IPS DF 6.9 (cell line): ENCODE results near the gene SCN4B.
"Not testable (repeated sequence)": the region's sequence is repeated elsewhere in the genome, so short reads cannot be mapped to it uniquely, and the experiment has no call there.

Experiments used
- DNase-seq: peaks from one replicate; pipeline ENCODE4 v3.0.0-alpha.2; 2013; ENCODE audit warnings: low read depth, low spot score
- H3K27ac ChIP-seq: one replicate; pipeline ENCODE4 v1.5.1; 2013; ENCODE audit warnings: low read length, control low read depth
- H3K27me3 ChIP-seq: 2 replicates; pipeline ENCODE4 v1.6.1; 2013; ENCODE audit warnings: mild to moderate bottlenecking, low read length; ENCODE audit not compliant: control insufficient read depth, insufficient read depth
- H3K36me3 ChIP-seq: 2 replicates; pipeline ENCODE4 v1.6.1; 2013; ENCODE audit warnings: low read length; ENCODE audit not compliant: control insufficient read depth, insufficient read depth
- H3K4me1 ChIP-seq: 2 replicates; pipeline ENCODE4 v1.6.1; 2013; ENCODE audit warnings: low read length; ENCODE audit not compliant: control insufficient read depth, insufficient read depth
- H3K4me3 ChIP-seq: 2 replicates; pipeline ENCODE4 v1.5.1; 2013; ENCODE audit warnings: mild to moderate bottlenecking, low read length
- H3K9me3 ChIP-seq: 2 replicates; pipeline ENCODE4 v1.6.1; 2013; ENCODE audit warnings: low read length, inconsistent platforms; ENCODE audit not compliant: control insufficient read depth, insufficient read depth
- WGBS: extraction: QIAGEN DNeasy Blood & Tissue Kit; methylation state at CpG from one replicate; pipeline ENCODE4 v1.1.7; 2013; ENCODE audit warnings: mixed read lengths, missing lambda C conversion rate; ENCODE audit not compliant: insufficient read length, insufficient coverage; 5-methylcytosine and 5-hydroxymethylcytosine counted together

SCN4B gene

DNA sequence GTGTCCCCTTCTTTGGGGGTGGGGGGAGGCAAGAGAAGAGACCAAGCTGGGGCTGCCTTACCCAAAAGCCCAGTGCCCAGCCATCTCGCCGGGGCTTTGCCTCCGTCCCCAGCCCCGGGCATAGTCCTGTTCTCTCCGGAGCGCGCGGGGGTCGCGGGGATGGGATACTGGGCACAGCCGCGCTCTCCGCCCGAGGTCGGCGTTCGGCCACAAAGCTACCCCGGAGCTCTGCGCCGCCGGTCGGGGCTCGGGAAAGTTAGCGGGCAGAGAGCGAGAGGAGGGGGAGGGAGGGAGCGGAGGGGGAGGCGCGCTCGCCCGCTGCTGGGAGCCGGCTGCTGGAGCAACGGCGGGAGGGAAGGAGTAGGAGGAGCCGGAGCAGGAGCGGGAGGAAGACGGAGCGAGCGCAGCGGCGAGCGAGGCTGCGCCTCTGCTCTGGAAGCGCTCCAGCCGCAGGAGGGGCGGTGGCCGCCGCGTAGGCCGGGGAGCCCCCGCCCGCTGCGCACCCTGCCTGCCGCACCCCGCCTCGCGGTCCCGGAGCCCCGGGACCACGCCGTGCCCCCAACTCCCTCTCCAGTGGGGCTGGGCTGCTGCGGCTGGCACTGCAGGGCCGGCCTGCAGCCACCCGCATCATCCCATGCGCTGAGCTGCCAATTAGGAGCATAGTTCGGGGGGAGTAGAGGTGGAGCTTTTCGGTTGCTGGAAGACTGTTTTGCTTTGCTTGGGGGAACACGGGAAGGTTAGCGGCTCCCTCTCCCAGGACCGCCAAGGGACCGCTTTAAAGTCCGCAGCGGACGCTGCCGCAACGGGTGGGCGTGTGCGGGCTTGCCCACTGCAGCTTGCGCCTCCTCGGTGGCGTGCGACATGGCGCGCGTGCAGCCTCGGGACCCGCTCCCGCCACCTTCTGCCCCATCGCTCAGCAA, at the start of gene SCN4B:
SCN4B (minus strand) TSS at position 272 of the 920 bp plus-strand sequence; CDS start at position 122, 150 bp downstream.
- Histone ChIP-seq H3K36me3 (no peaks in the 10 kb centered on the region), H3K4me1 (peaks cover 18% of the 10 kb centered on the region), H3K9me3 (no peaks in the 10 kb centered on the region), H3K27me3 (peaks cover 56% of the 10 kb centered on the region), H3K27ac (no peak within 1 kb of the TSS), H3K4me3 (peak within 1 kb of the TSS; percentile 72)
- no CpG with 5 or more reads among the region's 88 CpGs for WGBS
- no peak for DNase-seq

GRCh38 chr11:118201966-118202365, 49.3 kb upstream of the SCN4B start:
- no peak overlapping the region for H3K27ac ChIP-seq
- H3K27me3 ChIP-seq = no peaks in the 10 kb centered on the region
- no peak for DNase-seq
- H3K36me3 ChIP-seq = no peaks in the 10 kb centered on the region
- no peak overlapping the region for H3K4me3 ChIP-seq
- no CpG with 5 or more reads among the region's 2 CpGs for WGBS
- H3K9me3 ChIP-seq = no peaks in the 10 kb centered on the region
- H3K4me1 ChIP-seq = no peaks in the 10 kb centered on the region

- Histone ChIP-seq H3K4me1 (no peaks in the 10 kb centered on the region), H3K27me3 (no peaks in the 10 kb centered on the region), H3K36me3 (no peaks in the 10 kb centered on the region), H3K4me3 (no peak overlapping the region), H3K27ac (no peak overlapping the region), H3K9me3 (no peaks in the 10 kb centered on the region)
- DNase-seq = no peak
- WGBS = no CpG with 5 or more reads among the region's 9 CpGs
Observed at GRCh38 chr11:118200901-118201680, 48.5 kb upstream of the SCN4B start.

GRCh38 chr11:118200497-118200896, 47.9 kb upstream of the SCN4B start:
- H3K27me3 ChIP-seq = no peaks in the 10 kb centered on the region
- DNase-seq = no peak
- no peak overlapping the region for H3K4me3 ChIP-seq
- no peaks in the 10 kb centered on the region for H3K9me3 ChIP-seq
- H3K27ac ChIP-seq = no peak overlapping the region
- no CpG with 5 or more reads among the region's 5 CpGs for WGBS
- no peaks in the 10 kb centered on the region for H3K36me3 ChIP-seq
- no peaks in the 10 kb centered on the region for H3K4me1 ChIP-seq

- H3K27ac ChIP-seq = no peak overlapping the region
- WGBS = no CpG with 5 or more reads among the region's 6 CpGs
- no peaks in the 10 kb centered on the region for H3K36me3 ChIP-seq
- H3K27me3 ChIP-seq = no peaks in the 10 kb centered on the region
- no peak overlapping the region for H3K4me3 ChIP-seq
- H3K4me1 ChIP-seq = peaks cover 1% of the 10 kb centered on the region; the same call in 1 of the 2 replicates
- H3K9me3 ChIP-seq = no peaks in the 10 kb centered on the region
- DNase-seq = no peak
Observed at GRCh38 chr11:118199135-118199534, 46.5 kb upstream of the SCN4B start.

GRCh38 chr11:118198370-118198769, 45.7 kb upstream of the SCN4B start:
- Histone ChIP-seq H3K4me3 (no peak overlapping the region), H3K27me3 (no peaks in the 10 kb centered on the region), H3K36me3 (no peaks in the 10 kb centered on the region), H3K9me3 (no peaks in the 10 kb centered on the region), H3K4me1 (peaks cover 1% of the 10 kb centered on the region; the same call in 1 of the 2 replicates), H3K27ac (no peak overlapping the region)
- no CpG with 5 or more reads among the region's 9 CpGs for WGBS
- no peak for DNase-seq

- H3K4me1 ChIP-seq = peaks cover 1% of the 10 kb centered on the region; the same call in 1 of the 2 replicates
- H3K27me3 ChIP-seq = no peaks in the 10 kb centered on the region
- no peaks in the 10 kb centered on the region for H3K9me3 ChIP-seq
- no peaks in the 10 kb centered on the region for H3K36me3 ChIP-seq
- no peak for DNase-seq
- H3K27ac ChIP-seq = no peak overlapping the region
- no CpG with 5 or more reads among the region's 10 CpGs for WGBS
- H3K4me3 ChIP-seq = no peak overlapping the region
Observed at GRCh38 chr11:118194835-118195627, 42.4 kb upstream of the SCN4B start.

DNA sequence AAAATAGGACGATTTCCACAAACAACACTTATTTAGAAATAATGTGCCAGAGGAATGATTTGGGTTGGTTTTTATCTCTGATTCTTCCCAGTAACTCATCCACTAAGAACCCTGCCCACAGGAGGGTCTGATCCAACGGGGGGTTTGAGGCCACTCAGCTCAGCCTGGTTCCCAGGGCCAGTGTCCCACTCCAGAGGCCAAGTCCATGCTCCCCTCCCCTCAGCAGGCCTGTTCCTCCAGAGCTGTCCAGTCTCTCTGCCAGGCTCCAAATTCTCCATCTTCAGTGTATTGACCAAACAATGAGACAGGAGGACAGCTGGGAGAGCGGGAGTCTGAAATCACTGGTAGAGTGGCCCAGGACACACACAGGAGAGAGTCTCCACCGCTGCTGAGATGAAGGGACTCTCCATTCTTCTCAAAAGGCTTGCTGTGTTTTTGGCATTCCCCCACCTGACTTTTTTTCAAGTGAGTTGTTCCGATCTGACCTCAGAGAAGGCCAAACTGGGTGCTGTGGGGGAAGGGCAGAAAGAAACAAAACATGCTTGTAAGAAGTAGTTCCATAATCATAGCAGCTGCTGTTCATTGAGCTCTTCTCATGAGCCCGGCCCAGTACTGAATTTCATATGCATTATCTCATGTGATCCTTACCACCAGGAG, 41.4 kb upstream of the SCN4B start:
- Histone ChIP-seq H3K27me3 (no peaks in the 10 kb centered on the region), H3K27ac (no peak overlapping the region)
- no CpG with 5 or more reads among the region's 6 CpGs for WGBS

GRCh38 chr11:118192817-118193216, 40.2 kb upstream of the SCN4B start:
- H3K36me3 ChIP-seq, H3K4me1 ChIP-seq, H3K27me3 ChIP-seq, DNase-seq, H3K4me3 ChIP-seq, H3K27ac ChIP-seq, H3K9me3 ChIP-seq: not testable (repeated sequence)
- WGBS = no CpG with 5 or more reads among the region's 5 CpGs

More for the DNA sequence above, 41.4 kb upstream of the SCN4B start:
- DNase-seq = no peak
- no peak overlapping the region for H3K4me3 ChIP-seq
- H3K36me3 ChIP-seq = no peaks in the 10 kb centered on the region
- peaks cover 1% of the 10 kb centered on the region; the same call in 1 of the 2 replicates for H3K4me1 ChIP-seq
- no peaks in the 10 kb centered on the region for H3K9me3 ChIP-seq
